Activated naive CD4-positive, alpha-beta T cell treated with anti-CD3 and anti-CD28 coated beads, Interleukin-2, amount 50 U/mL, for 72 hours (primary cell): ENCODE results near the gene KDELR1. TPM values are rescaled to one million over a fixed set of nuclear protein-coding genes. Genes with fewer than 3 reads are reported as not detected.

Experiments
- ATAC-seq, 2 donors: fragments of 150-1000 bp; cut with Tn5 transposase; 2 replicates each; pipeline ENCODE4 v1.10.0; 2021; ENCODE audit warnings: mild to moderate bottlenecking in 2 of 2, moderate library complexity in 2 of 2
- DNase-seq, 2 donors: peaks; one replicate each; pipeline ENCODE4 v3.0.0; 2021 to 2022; ENCODE audit warnings: low spot score in 2 of 2
- H3K27ac Mint-ChIP-seq, 2 donors: one replicate each; pipeline ENCODE4 v1.8.0; 2022; ENCODE audit warnings: mild to moderate bottlenecking in 2 of 2, mixed read lengths in 2 of 2
- H3K36me3 Mint-ChIP-seq, 2 donors: one replicate each; pipeline ENCODE4 v1.8.0; 2022; ENCODE audit warnings: mixed read lengths in 2 of 2
- H3K9me3 Mint-ChIP-seq, 2 donors: one replicate each; pipeline ENCODE4 v1.8.0; 2022; ENCODE audit warnings: mixed read lengths in 2 of 2
- total RNA-seq, 2 donors: library from RNA; stranded (reverse); gene quantifications; one replicate each; pipeline ENCODE4 v1.2.3, GENCODE V29; 2022

The KDELR1 gene
- total RNA-seq, 2 donors from 2014 or later: 91.1 to 108 TPM

GRCh38 chr19:48363810-48364597 is 27.3 kb downstream of the KDELR1 start, which contains the start of the genes SYNGR4 and TMEM143:
Gene SYNGR4, plus strand, starts transcription at chr19:48364367. Its CDS starts 1,476 bp downstream, at chr19:48365843.
Gene TMEM143, minus strand, starts transcription at chr19:48363940. Its CDS starts 20 bp downstream, at chr19:48363920.
- ATAC-seq (peak; percentile 84 to 90), DNase-seq (peak; percentile 96 to 100)
- no peaks in the 10 kb centered on the region for H3K9me3 Mint-ChIP-seq
- H3K36me3 Mint-ChIP-seq: peaks cover 0 to 11% of the 10 kb centered on the region in 2 donors
- peak within 1 kb of the TSS; percentile 95 to 98 for H3K27ac Mint-ChIP-seq

GRCh38 chr19:48363500-48363809 is 27.9 kb downstream of the KDELR1 start:
- Mint-ChIP-seq H3K27ac (peak overlapping the region; percentile 95 to 98), H3K9me3 (no peaks in the 10 kb centered on the region), H3K36me3 (peaks cover 0 to 11% of the 10 kb centered on the region in 2 donors)
- ATAC-seq (peak; percentile 4 to 23), DNase-seq (no peak)

GRCh38 chr19:48362716-48363499 is 28.4 kb downstream of the KDELR1 start:
- Mint-ChIP-seq H3K36me3 (peaks cover 0 to 11% of the 10 kb centered on the region in 2 donors), H3K27ac (peak overlapping the region; percentile 95 to 98), H3K9me3 (no peaks in the 10 kb centered on the region)

GRCh38 chr19:48361912-48362311 is 29.4 kb downstream of the KDELR1 start:
- Mint-ChIP-seq H3K27ac (peak overlapping the region in 1 of 2 donors; percentile 95), H3K36me3 (peaks cover 0 to 11% of the 10 kb centered on the region in 2 donors), H3K9me3 (no peaks in the 10 kb centered on the region)
- ATAC-seq: no peak
- no peak for DNase-seq

More at GRCh38 chr19:48362716-48363499, 28.4 kb downstream of the KDELR1 start:
- DNase-seq: peak; percentile 89 to 90
- ATAC-seq: peak; percentile 74 to 78

DNA sequence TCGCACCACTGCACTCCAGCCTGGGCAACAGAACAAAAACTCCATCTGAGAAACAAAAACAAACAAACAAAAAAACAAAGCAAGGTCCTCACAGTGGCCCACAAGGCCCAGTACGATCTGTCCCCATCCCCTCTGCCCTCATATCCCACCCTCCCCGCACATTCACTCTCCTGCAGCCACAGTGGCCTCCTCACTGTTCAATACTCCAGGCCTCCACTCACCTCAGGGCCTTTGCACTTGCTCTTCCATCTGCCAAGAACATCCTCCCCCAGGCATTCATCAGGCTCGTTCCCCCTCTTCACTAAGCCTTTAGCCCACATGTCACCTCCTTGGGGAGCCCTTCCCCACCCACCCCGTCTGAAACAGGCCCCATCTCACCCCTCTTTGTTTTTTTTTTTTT is 32.2 kb downstream of the KDELR1 start:
- Mint-ChIP-seq H3K9me3 (no peaks in the 10 kb centered on the region), H3K27ac (no peak overlapping the region), H3K36me3 (peaks cover 0 to 11% of the 10 kb centered on the region in 2 donors)
- DNase-seq (no peak), ATAC-seq (no peak)

- no peak for ATAC-seq
- no peaks in the 10 kb centered on the region for H3K9me3 Mint-ChIP-seq
- H3K36me3 Mint-ChIP-seq: no peaks in the 10 kb centered on the region
- no peak for DNase-seq
- peak overlapping the region in 1 of 2 donors; percentile 50 for H3K27ac Mint-ChIP-seq
Observed at GRCh38 chr19:48355365-48355954, 35.9 kb downstream of the KDELR1 start.

GRCh38 chr19:48354332-48354992 is 36.9 kb downstream of the KDELR1 start:
- Mint-ChIP-seq H3K36me3 (no peaks in the 10 kb centered on the region), H3K27ac (peak overlapping the region; percentile 23 to 36), H3K9me3 (no peaks in the 10 kb centered on the region)
- DNase-seq (no peak), ATAC-seq (no peak)

DNA sequence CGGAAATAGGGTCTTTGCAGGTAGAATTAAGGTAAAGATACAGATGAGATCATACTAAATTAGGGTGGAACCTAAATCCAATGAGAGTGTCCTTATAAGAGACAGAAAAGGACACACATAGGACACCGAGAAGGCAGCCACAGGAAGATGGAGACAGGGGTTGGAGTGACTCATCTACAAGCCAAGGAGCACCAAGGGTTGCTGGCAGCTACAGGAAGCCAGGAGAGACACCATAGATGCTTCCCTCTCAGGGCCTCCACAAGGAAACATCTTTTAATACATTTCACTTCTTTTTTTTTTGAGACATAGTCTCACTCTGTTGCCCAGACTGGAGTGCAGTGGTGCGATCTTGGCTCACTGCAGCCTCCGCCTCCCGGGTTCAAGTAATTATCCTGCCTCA is 37.7 kb downstream of the KDELR1 start:
- no peaks in the 10 kb centered on the region for H3K9me3 Mint-ChIP-seq
- H3K36me3 Mint-ChIP-seq: no peaks in the 10 kb centered on the region
- ATAC-seq: no peak
- no peak overlapping the region for H3K27ac Mint-ChIP-seq
- no peak for DNase-seq

GRCh38 chr19:48351341-48351752 is 40.0 kb downstream of the KDELR1 start:
- H3K36me3 Mint-ChIP-seq: no peaks in the 10 kb centered on the region
- DNase-seq: peak; percentile 78 to 89
- H3K9me3 Mint-ChIP-seq: no peaks in the 10 kb centered on the region
- H3K27ac Mint-ChIP-seq: no peak overlapping the region
- peak; percentile 91 to 95 for ATAC-seq

DNA sequence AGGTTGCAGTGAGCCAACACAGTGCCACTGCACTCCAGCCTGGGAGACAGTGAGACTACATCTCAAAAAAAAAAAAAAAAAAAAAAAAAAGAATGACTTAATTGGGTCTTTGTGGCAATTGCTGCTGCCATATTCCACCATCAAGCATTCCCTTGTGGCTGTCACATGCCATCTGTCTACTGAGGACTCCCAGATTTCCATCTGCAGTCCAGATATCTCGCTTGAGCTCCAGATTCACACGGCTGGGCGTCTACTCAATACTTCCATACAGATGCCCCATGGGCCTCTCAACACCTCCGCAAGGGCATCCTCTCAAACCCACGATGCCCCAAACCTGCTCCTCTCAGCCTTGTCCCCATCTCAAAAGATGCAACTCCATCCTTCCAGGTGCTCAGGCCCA is 40.5 kb downstream of the KDELR1 start:
- Mint-ChIP-seq H3K27ac (no peak overlapping the region), H3K36me3 (no peaks in the 10 kb centered on the region), H3K9me3 (no peaks in the 10 kb centered on the region)
- DNase-seq (no peak), ATAC-seq (no peak)

- Mint-ChIP-seq H3K36me3 (no peaks in the 10 kb centered on the region), H3K27ac (no peak overlapping the region), H3K9me3 (no peaks in the 10 kb centered on the region)
- no peak for DNase-seq
- ATAC-seq: no peak
Observed at GRCh38 chr19:48348737-48349136, 42.6 kb downstream of the KDELR1 start.

GRCh38 chr19:48348045-48348444 is 43.3 kb downstream of the KDELR1 start:
- H3K27ac Mint-ChIP-seq: no peak overlapping the region
- ATAC-seq (no peak), DNase-seq (no peak)
- no peaks in the 10 kb centered on the region for H3K36me3 Mint-ChIP-seq
- H3K9me3 Mint-ChIP-seq: no peaks in the 10 kb centered on the region

- no peaks in the 10 kb centered on the region for H3K9me3 Mint-ChIP-seq
- no peak for ATAC-seq
- no peaks in the 10 kb centered on the region for H3K36me3 Mint-ChIP-seq
- no peak for DNase-seq
- H3K27ac Mint-ChIP-seq: peak overlapping the region; percentile 3 to 56
Observed at GRCh38 chr19:48346191-48346590, 45.2 kb downstream of the KDELR1 start.

- Mint-ChIP-seq H3K27ac (no peak overlapping the region), H3K9me3 (no peaks in the 10 kb centered on the region), H3K36me3 (no peaks in the 10 kb centered on the region)
- DNase-seq (no peak), ATAC-seq (no peak)
Observed at GRCh38 chr19:48344892-48345291, 46.5 kb downstream of the KDELR1 start.

DNA sequence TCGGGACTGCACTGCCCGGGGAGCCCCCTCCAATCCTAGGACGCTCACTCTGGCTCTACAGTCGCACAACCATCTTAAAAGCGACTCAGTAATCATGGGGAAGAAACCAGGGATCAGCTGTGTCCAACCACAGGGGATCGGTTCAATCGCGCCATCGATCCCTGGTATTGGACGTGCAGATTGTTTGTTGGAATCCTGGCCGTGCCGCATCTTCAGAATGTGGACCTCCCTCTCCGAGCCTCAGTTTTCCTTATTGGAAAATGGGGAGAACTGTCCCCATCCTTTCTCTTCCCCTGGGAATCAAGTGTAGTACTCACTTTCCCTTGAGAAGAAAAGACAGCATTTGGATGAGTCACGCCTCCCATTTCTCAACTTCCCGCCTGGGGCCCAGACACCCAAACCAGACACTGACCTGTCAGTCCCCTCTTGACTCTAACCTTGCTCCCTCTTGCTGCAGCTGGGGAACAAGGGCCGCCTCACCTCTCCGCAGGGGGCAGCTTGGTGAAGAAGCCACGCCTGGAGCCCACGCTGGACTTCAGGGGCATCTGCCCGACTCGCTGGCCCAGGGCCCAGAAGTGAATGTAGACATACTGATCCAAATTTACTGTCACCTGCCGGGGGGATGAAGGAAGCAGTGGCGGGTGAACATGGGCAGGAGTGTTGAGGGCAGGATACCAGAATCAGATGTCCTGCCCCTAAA is 48.4 kb downstream of the KDELR1 start:
- no peak for ATAC-seq
- Mint-ChIP-seq H3K36me3 (no peaks in the 10 kb centered on the region), H3K27ac (no peak overlapping the region), H3K9me3 (no peaks in the 10 kb centered on the region)
- no peak for DNase-seq

DNA sequence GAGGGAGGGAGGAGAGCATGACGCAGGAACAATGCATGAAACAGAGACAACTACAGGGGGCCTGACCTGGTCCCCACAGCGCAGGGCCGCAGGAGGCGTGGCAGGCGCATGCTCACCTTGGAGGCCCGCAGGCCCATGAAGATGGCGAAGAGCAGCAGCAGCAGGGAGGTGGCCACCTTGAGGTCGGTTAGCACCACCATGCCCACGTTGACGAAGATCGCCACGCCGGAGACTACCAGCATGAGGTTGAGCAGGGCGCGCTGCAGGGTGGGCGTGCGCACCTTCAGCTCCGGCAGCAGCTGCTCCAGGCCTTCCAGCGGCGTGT is 49.0 kb downstream of the KDELR1 start:
- H3K36me3 Mint-ChIP-seq: no peaks in the 10 kb centered on the region
- DNase-seq: no peak
- no peaks in the 10 kb centered on the region for H3K9me3 Mint-ChIP-seq
- ATAC-seq: no peak
- no peak overlapping the region for H3K27ac Mint-ChIP-seq
